Memory B cell (primary cell): ENCODE results near the gene RAD23B.

ENCODE experiments used
- ATAC-seq: fragments of 150-1000 bp; cut with Tn5 transposase; 2 replicates; pipeline ENCODE4 v1.10.0; 2021; ENCODE audit warnings: low read depth, mild to moderate bottlenecking, moderate library complexity
- DNase-seq, 2 donors: peaks; one replicate each; pipeline ENCODE4 v3.0.0; 2022; ENCODE audit warnings: low spot score in 2 of 2
- H3K27ac Mint-ChIP-seq: one replicate; pipeline ENCODE4 v1.8.0; 2022; ENCODE audit warnings: mild to moderate bottlenecking, moderate library complexity, mixed read lengths
- H3K27me3 Mint-ChIP-seq: one replicate; pipeline ENCODE4 v1.8.0; 2022; ENCODE audit warnings: mixed read lengths
- H3K36me3 Mint-ChIP-seq: one replicate; pipeline ENCODE4 v1.8.0; 2022; ENCODE audit warnings: mild to moderate bottlenecking, mixed read lengths
- H3K4me1 Mint-ChIP-seq: one replicate; pipeline ENCODE4 v1.8.0; 2022; ENCODE audit warnings: mixed read lengths
- H3K4me3 Mint-ChIP-seq: one replicate; pipeline ENCODE4 v1.8.0; 2022; ENCODE audit warnings: mild to moderate bottlenecking, moderate library complexity, mixed read lengths
- H3K9me3 Mint-ChIP-seq: one replicate; pipeline ENCODE4 v1.8.0; 2022; ENCODE audit warnings: mixed read lengths

RAD23B gene

GRCh38 chr9:107375651-107376369 lies 92.7 kb downstream of the RAD23B start:
- H3K4me3 Mint-ChIP-seq: no peak overlapping the region

GRCh38 chr9:107378006-107378405 lies 94.9 kb downstream of the RAD23B start:
- H3K27me3 Mint-ChIP-seq: peaks cover 8% of the 10 kb centered on the region
- DNase-seq (no peak), ATAC-seq (no peak)
- H3K4me3 Mint-ChIP-seq: no peak overlapping the region
- H3K36me3 Mint-ChIP-seq: no peaks in the 10 kb centered on the region
- no peaks in the 10 kb centered on the region for H3K4me1 Mint-ChIP-seq
- peaks cover 1% of the 10 kb centered on the region for H3K9me3 Mint-ChIP-seq
- H3K27ac Mint-ChIP-seq: no peak overlapping the region

More at GRCh38 chr9:107375651-107376369, 92.7 kb downstream of the RAD23B start:
- Mint-ChIP-seq H3K27me3 (peaks cover 4% of the 10 kb centered on the region), H3K9me3 (no peaks in the 10 kb centered on the region), H3K36me3 (no peaks in the 10 kb centered on the region), H3K4me1 (no peaks in the 10 kb centered on the region), H3K27ac (no peak overlapping the region)
- no peak for ATAC-seq
- no peak for DNase-seq
